H1 (cell line): ENCODE measurements around the gene RBMS1. TPM values are rescaled to one million over a fixed set of nuclear protein-coding genes. Genes with fewer than 3 reads are reported as not detected.

Source experiments
- CTCF ChIA-PET: fragments of 300-600 bp; sonication (Branson Sonifier 250); formaldehyde crosslinking; loops from one replicate; lab custom pipeline; 2021; ENCODE audit not compliant: partially characterized antibody; lab: Charles Lee
- POLR2A ChIA-PET: fragments of 300-600 bp; sonication (Branson Sonifier 250); formaldehyde crosslinking; loops from one replicate; lab custom pipeline; 2021; ENCODE audit warnings: inconsistent platforms; ENCODE audit not compliant: partially characterized antibody; lab: Charles Lee
- DNase-seq, 2 experiments: peaks; one replicate each; pipeline versions ENCODE4 v3.0.0 to v3.0.0-alpha.2; 2010 to 2022; ENCODE audit warnings: low spot score in 2 of 2, low read depth in 1 of 2, mixed read lengths in 1 of 2
- FAIRE-seq: peaks from 2 replicates; lab custom pipeline; 2011; peaks lifted over from hg19 to GRCh38; lab: Jason Lieb, UNC
- H2AFZ ChIP-seq: 2 replicates; pipeline ENCODE4 v1.8.1; 2012; ENCODE audit warnings: low read length, inconsistent platforms
- H2AK5ac ChIP-seq: 2 replicates; pipeline ENCODE4 v1.6.1; 2013; ENCODE audit warnings: low read depth, low read length
- H2BK120ac ChIP-seq: replicated peaks from 2 replicates; pipeline ENCODE3; 2013; ENCODE audit warnings: low read depth, low read length, inconsistent platforms
- H2BK12ac ChIP-seq: 2 replicates; pipeline ENCODE4 v1.6.1; 2013; ENCODE audit warnings: low read depth, low read length
- H2BK15ac ChIP-seq: 2 replicates; pipeline ENCODE4 v1.6.1; 2013; ENCODE audit warnings: low read length
- H2BK20ac ChIP-seq: 2 replicates; pipeline ENCODE4 v1.6.1; 2013; ENCODE audit warnings: low read length
- H2BK5ac ChIP-seq: 2 replicates; pipeline ENCODE4 v1.6.1; 2013; ENCODE audit warnings: low read depth, low read length
- H3K14ac ChIP-seq: 2 replicates; pipeline ENCODE4 v1.6.1; 2013; ENCODE audit warnings: inconsistent platforms; ENCODE audit not compliant: insufficient read length
- H3K18ac ChIP-seq: 2 replicates; pipeline ENCODE4 v1.6.1; 2013; ENCODE audit warnings: low read length; ENCODE audit errors: extremely low read depth
- H3K23ac ChIP-seq: 2 replicates; pipeline ENCODE4 v1.6.1; 2013; ENCODE audit warnings: inconsistent platforms; ENCODE audit not compliant: insufficient read length
- H3K23me2 ChIP-seq: 2 replicates; pipeline ENCODE4 v1.6.1; 2013; ENCODE audit warnings: low read depth, low read length
- H3K27ac ChIP-seq: 2 replicates; pipeline ENCODE4 v1.6.1; 2011; ENCODE audit warnings: low read depth, low read length, inconsistent platforms
- H3K27me3 ChIP-seq, 4 experiments: replicated peaks in 1 of 4; 1 replicate in 1 of 4; 2 replicates in 3 of 4; pipeline versions ENCODE4 v1.6.1 to v1.8.1; 2011 to 2013; ENCODE audit warnings: low read length in 3 of 4, mild to moderate bottlenecking in 3 of 4, inconsistent platforms in 2 of 4, mixed read lengths in 2 of 4, moderate library complexity in 1 of 4; ENCODE audit not compliant: control insufficient read depth in 3 of 4, insufficient read depth in 3 of 4; ENCODE audit errors: extremely low read depth in 1 of 4
- H3K36me3 ChIP-seq, 4 experiments: 2 replicates each; pipeline versions ENCODE4 v1.6.1 to v1.8.1; 2011 to 2013; ENCODE audit warnings: mild to moderate bottlenecking in 4 of 4, low read length in 3 of 4, moderate library complexity in 2 of 4, control low read depth in 1 of 4, inconsistent platforms in 1 of 4; ENCODE audit not compliant: insufficient read depth in 4 of 4, control insufficient read depth in 2 of 4
- H3K4ac ChIP-seq: replicated peaks from 2 replicates; pipeline ENCODE3; 2013; ENCODE audit warnings: low read length, low read depth, mixed read lengths, inconsistent platforms; ENCODE audit not compliant: insufficient read length
- H3K4me1 ChIP-seq, 4 experiments: replicated peaks in 1 of 4; 1 replicate in 1 of 4; 2 replicates in 3 of 4; pipeline versions ENCODE4 v1.6.1 to v1.8.1; 2011 to 2013; ENCODE audit warnings: low read length in 3 of 4, inconsistent platforms in 2 of 4, mixed read lengths in 1 of 4; ENCODE audit not compliant: insufficient read depth in 4 of 4, control insufficient read depth in 3 of 4
- H3K4me2 ChIP-seq, 2 experiments: 2 replicates each; pipeline versions ENCODE4 v1.6.1 to v1.8.1; 2011 to 2013; ENCODE audit warnings: low read depth in 2 of 2, low read length in 2 of 2, control low read depth in 1 of 2, inconsistent platforms in 1 of 2, mild to moderate bottlenecking in 1 of 2; ENCODE audit not compliant: insufficient read depth in 1 of 2
- H3K4me3 ChIP-seq, 4 experiments: fragments of 200-600, 300-600 bp in 1 of 4; sonication (generic), shearing (Covaris generic), sonication (Bioruptor Twin) in 1 of 4; 2 replicates each; pipeline versions ENCODE4 v1.5.1 to v1.8.1; 2011 to 2016; ENCODE audit warnings: low read length in 4 of 4, low read depth in 3 of 4, control low read depth in 2 of 4, inconsistent platforms in 2 of 4, mild to moderate bottlenecking in 2 of 4, mixed read lengths in 1 of 4, moderate library complexity in 1 of 4; ENCODE audit not compliant: insufficient read depth in 2 of 4; ENCODE audit errors: extremely low read depth in 1 of 4
- H3K56ac ChIP-seq: replicated peaks from 2 replicates; pipeline ENCODE3; 2013; ENCODE audit warnings: low read depth, mild to moderate bottlenecking, mixed read lengths, low read length, inconsistent platforms; ENCODE audit not compliant: insufficient read length
- H3K79me1 ChIP-seq: 2 replicates; pipeline ENCODE4 v1.6.1; 2013; ENCODE audit warnings: low read depth, low read length, control low read depth
- H3K79me2 ChIP-seq, 2 experiments: 2 replicates each; pipeline versions ENCODE4 v1.6.1 to v1.8.1; 2012 to 2013; ENCODE audit warnings: low read length in 2 of 2, mild to moderate bottlenecking in 2 of 2, inconsistent platforms in 1 of 2; ENCODE audit not compliant: insufficient read depth in 2 of 2, control insufficient read depth in 1 of 2
- H3K9ac ChIP-seq, 4 experiments: replicated peaks in 1 of 4; 1 replicate in 1 of 4; 2 replicates in 3 of 4; pipeline versions ENCODE4 v1.6.1 to v1.8.1; 2011 to 2013; ENCODE audit warnings: low read depth in 3 of 4, low read length in 3 of 4, control low read depth in 2 of 4, mild to moderate bottlenecking in 2 of 4, moderate library complexity in 2 of 4, inconsistent platforms in 1 of 4; ENCODE audit errors: extremely low read depth in 1 of 4
- H3K9me3 ChIP-seq, 2 experiments: 2 replicates each; pipeline versions ENCODE4 v1.6.1 to v1.8.1; 2012 to 2013; ENCODE audit warnings: mild to moderate bottlenecking in 2 of 2, moderate library complexity in 2 of 2, control low read depth in 1 of 2, inconsistent platforms in 1 of 2, low read depth in 1 of 2, low read length in 1 of 2, mixed read lengths in 1 of 2; ENCODE audit not compliant: insufficient read depth in 2 of 2
- H4K20me1 ChIP-seq, 2 experiments: replicated peaks in 1 of 2; 2 replicates each; pipeline versions ENCODE3 to v1.8.1; 2011 to 2013; ENCODE audit warnings: inconsistent platforms in 2 of 2, low read length in 2 of 2, mild to moderate bottlenecking in 1 of 2; ENCODE audit not compliant: insufficient read depth in 2 of 2, control insufficient read depth in 1 of 2
- H4K5ac ChIP-seq: 2 replicates; pipeline ENCODE4 v1.6.1; 2013; ENCODE audit warnings: low read length, low read depth, mixed read lengths, inconsistent platforms; ENCODE audit not compliant: insufficient read length
- H4K8ac ChIP-seq: 2 replicates; pipeline ENCODE4 v1.8.0; 2013; ENCODE audit warnings: mild to moderate bottlenecking, moderate library complexity, low read length, inconsistent platforms; ENCODE audit not compliant: insufficient read depth; ENCODE audit errors: extremely low read depth
- H4K91ac ChIP-seq: replicated peaks from 2 replicates; pipeline ENCODE3; 2013; ENCODE audit warnings: low read length, mixed read lengths, inconsistent platforms; ENCODE audit not compliant: insufficient read length
- BCL11A ChIP-seq, 2 experiments: IDR thresholded peaks; one replicate each; pipeline ENCODE4 v1.6.1; 2011; ENCODE audit warnings: low read depth in 2 of 2, low read length in 2 of 2, mild to moderate bottlenecking in 2 of 2
- E2F6 ChIP-seq: IDR thresholded peaks from 2 replicates; pipeline ENCODE4 v1.6.1; 2012; ENCODE audit warnings: inconsistent platforms
- EP300 ChIP-seq, 2 experiments: IDR thresholded peaks; 1 replicate in 1 of 2; 2 replicates in 1 of 2; pipeline ENCODE4 v1.6.1; 2011 to 2012; ENCODE audit warnings: low read depth in 2 of 2, low read length in 2 of 2, mild to moderate bottlenecking in 2 of 2, borderline replicate concordance in 1 of 2, inconsistent platforms in 1 of 2, moderate library complexity in 1 of 2
- KDM1A ChIP-seq: fragments of 200-600, 300-600 bp; sonication (generic); IDR thresholded peaks from 2 replicates; pipeline ENCODE4 v1.7.1; 2016; ENCODE audit warnings: mild to moderate bottlenecking, low read length, borderline replicate concordance
- NRF1 ChIP-seq: IDR thresholded peaks from 2 replicates; pipeline ENCODE4 v1.6.1; 2011; ENCODE audit warnings: mild to moderate bottlenecking, low read depth, low read length, improper control_type of control experiment
- POU5F1 ChIP-seq: IDR thresholded peaks from 2 replicates; pipeline ENCODE4 v1.6.1; 2011; ENCODE audit warnings: low read depth, mild to moderate bottlenecking, low read length, moderate library complexity
- SP1 ChIP-seq: IDR thresholded peaks from 2 replicates; pipeline ENCODE4 v1.6.1; 2011; ENCODE audit warnings: low read depth, low read length
- USF2 ChIP-seq: IDR thresholded peaks from 2 replicates; pipeline ENCODE4 v1.6.1; 2011; ENCODE audit warnings: low read length, improper control_type of control experiment
- WGBS, 2 experiments: shearing (Covaris generic) in 1 of 2; methylation state at CpG; one replicate each; pipeline versions ENCODE4 v1.1.6 to v1.1.7; 2013 to 2015; ENCODE audit warnings: low lambda C conversion rate in 2 of 2, mixed read lengths in 2 of 2, inconsistent platforms in 1 of 2, low coverage in 1 of 2, missing lambda C conversion rate in 1 of 2; ENCODE audit not compliant: insufficient replicate concordance in 2 of 2, insufficient coverage in 1 of 2, insufficient read length in 1 of 2; ENCODE audit errors: extremely low coverage in 1 of 2, missing lambda C conversion rate in 1 of 2; 5-methylcytosine and 5-hydroxymethylcytosine counted together
- polyA plus RNA-seq, 7 experiments: library from polyadenylated mRNA; depleted of rRNA in 3 of 7; stranded (reverse) in 5 of 7; unstranded in 2 of 7; fragments of >200 nt in 5 of 7; fragments of 200-250 nt in 2 of 7; gene quantifications; 1 replicate in 5 of 7; 2 replicates in 1 of 7; 4 replicates in 1 of 7; pipeline versions ENCODE4 v1.2.1 to v1.2.3, GENCODE V29; 2011 to 2013; ENCODE audit warnings: missing spikeins in 2 of 7, mixed read lengths in 2 of 7
- total RNA-seq: library from RNA; stranded (reverse); fragmentation: NEBNext Ultra II Directional; extraction: Animal tissue kit (Norgen Biotek cat#: 25700); gene quantifications from 2 replicates; pipeline ENCODE4 v1.2.1, GENCODE V29; 2021

RBMS1 gene
- total and polyA plus RNA-seq, 2 of the 8 experiments (the other 6 are each of a cell fraction or from before 2014, with no cell fraction given): 53.7 to 60.0 TPM

- Histone ChIP-seq H3K79me2 (peaks cover 0 to 18% of the 10 kb centered on the region in 2 experiments; a peak in 3 of 4 replicates), H3K4ac (no peak overlapping the region), H3K79me1 (peaks cover 3% of the 10 kb centered on the region; the same call in 1 of the 2 replicates), H3K23ac (no peak overlapping the region), H3K4me1 (peaks cover 4 to 17% (median 9%) of the 10 kb centered on the region in 4 experiments; a peak in 6 of 7 replicates), H3K14ac (no peak overlapping the region), H4K20me1 (peaks cover 15% of the 10 kb centered on the region in 2 experiments), H3K9ac (no peak overlapping the region), H3K18ac (no peak overlapping the region), H3K56ac (no peak overlapping the region), H3K36me3 (no peaks in the 10 kb centered on the region), H2AFZ (no peak overlapping the region), H4K8ac (no peak overlapping the region), H2BK5ac (no peak overlapping the region), H3K27ac (no peak overlapping the region), H3K27me3 (peaks cover 2 to 13% (median 5%) of the 10 kb centered on the region in 4 experiments; a peak in 6 of 7 replicates), H3K23me2 (peaks cover 14% of the 10 kb centered on the region), H3K4me3 (0 out of 8 replicates have a peak overlapping the region, but pooled peaks of 1 of the 4 experiments have one; percentile 81), H4K91ac (no peak overlapping the region), H4K5ac (no peak overlapping the region), H2BK15ac (no peak overlapping the region), H2BK12ac (no peak overlapping the region), H2BK120ac (no peak overlapping the region), H2BK20ac (no peak overlapping the region), H2AK5ac (no peak overlapping the region), H3K4me2 (peak overlapping the region in 1 of 2 experiments; percentile 97; a peak in 1 of 4 replicates), H3K9me3 (no peaks in the 10 kb centered on the region)
- ChIA-PET CTCF (interaction anchor here (0.6 to 1.6 kb wide), 3 partner anchors 20 to 631 kb away, joined by 3 to 4 read pairs (median 4); no protein-coding TSS in a partner anchor), POLR2A (interaction anchor here (2.0 to 3.5 kb wide), 2 partner anchors 32 to 83 kb away, joined by 5 to 11 read pairs; partner anchors contain the start of gene RBMS1)
- DNase-seq (no peak), FAIRE-seq (no peak)
- 81% methylated on average over 1 of the region's 1 CpG; no CpG with 5 or more reads in 1 of the 2 experiments for WGBS, 2 experiments
- no peak for TF ChIP-seq EP300 (IDR thresholded peaks at IDR 0.05; ENCODE audit: borderline replicate concordance in 1 of 2, low read depth in 2 of 2, low read length in 2 of 2)
- no peak for TF ChIP-seq USF2
- no peak for TF ChIP-seq NRF1
- TF ChIP-seq SP1: no peak
- TF ChIP-seq KDM1A: no peak
- no peak for TF ChIP-seq POU5F1
- TF ChIP-seq BCL11A (IDR thresholded peaks at IDR 0.05; ENCODE audit: low read depth in 2 of 2, low read length in 2 of 2): no peak
- TF ChIP-seq E2F6: no peak
Measured at GRCh38 chr2:160409480-160409879, 84.1 kb downstream of the RBMS1 start.
